Bone marrow (tissue), 2 donors: Measurements from ENCODE around the gene KY.

ENCODE experiments used
- DNase-seq, 2 donors: peaks; one replicate each; lab custom pipeline; 2025; lab: John Stamatoyannopoulos, UW

KY gene

GRCh38 chr3:134619301-134619615 lies 31.6 kb downstream of the KY start:
- no peak for DNase-seq

- DNase-seq, result no peak
Observed at GRCh38 chr3:134618478-134619300, 32.1 kb downstream of the KY start.

GRCh38 chr3:134617608-134618477 lies 33.0 kb downstream of the KY start:
- DNase-seq, result no peak

- DNase-seq, result no peak
Observed at GRCh38 chr3:134615743-134616142, 35.1 kb downstream of the KY start.

- no peak for DNase-seq
Observed at GRCh38 chr3:134614955-134615354, 35.9 kb downstream of the KY start.

GRCh38 chr3:134613006-134613520 lies 37.8 kb downstream of the KY start:
- DNase-seq, result no peak

- no peak for DNase-seq
Observed at GRCh38 chr3:134611516-134611915, 39.3 kb downstream of the KY start.

- no peak for DNase-seq
Observed at GRCh38 chr3:134610432-134611385, 40.1 kb downstream of the KY start.

GRCh38 chr3:134609821-134610431 lies 40.9 kb downstream of the KY start:
- no peak for DNase-seq

GRCh38 chr3:134608771-134609435 lies 41.9 kb downstream of the KY start:
- DNase-seq, result no peak

GRCh38 chr3:134608023-134608770 lies 42.6 kb downstream of the KY start:
- no peak for DNase-seq

GRCh38 chr3:134607054-134608022 lies 43.5 kb downstream of the KY start:
- no peak for DNase-seq

- DNase-seq, result peak in 1 of 2 donors; percentile 48
Observed at GRCh38 chr3:134606033-134607025, 44.5 kb downstream of the KY start.

GRCh38 chr3:134605556-134605955 lies 45.3 kb downstream of the KY start:
- no peak for DNase-seq

- no peak for DNase-seq
Observed at GRCh38 chr3:134603956-134604355, 46.9 kb downstream of the KY start.

- no peak for DNase-seq
Observed at GRCh38 chr3:134603480-134603879, 47.3 kb downstream of the KY start.

- DNase-seq, result no peak
Observed at GRCh38 chr3:134602440-134602814, 48.4 kb downstream of the KY start.
